ENCODE data around the gene EML1.
A peak's percentile ranks its signal among the peaks of the same experiment; 100 is the strongest.

Gene EML1

DNA sequence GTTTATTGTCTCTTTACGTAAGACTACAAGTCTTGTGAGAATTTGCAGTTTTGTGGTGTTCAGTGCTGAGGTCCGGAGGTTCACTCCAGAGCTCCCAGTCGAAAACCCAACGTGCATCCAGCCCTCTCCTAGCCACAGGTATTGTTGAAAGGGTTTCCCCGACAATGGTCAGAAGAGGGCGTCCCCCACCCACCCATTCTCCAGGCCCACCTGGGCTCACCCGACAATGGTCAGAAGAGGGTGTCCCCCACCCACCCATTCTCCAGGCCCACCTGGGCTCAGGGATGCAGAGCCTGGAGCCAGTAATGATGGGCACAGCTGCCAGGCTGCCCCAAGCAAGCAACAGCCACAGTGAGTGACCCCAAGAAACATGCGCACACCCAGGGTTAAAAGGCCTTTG is 145.2 kb downstream of the EML1 start:
- H3K36me3 ChIP-seq (ENCODE audit: control insufficient read depth, insufficient read depth, low read length): no peaks in the 10 kb centered on the region
- no peaks in the 10 kb centered on the region for H3K27me3 ChIP-seq (ENCODE audit: insufficient read depth, low read length, poor library complexity)
- H2BK15ac ChIP-seq (replicated peaks; ENCODE audit: low read depth): no peak overlapping the region
- H3K23ac ChIP-seq (ENCODE audit: low read length): peak overlapping the region; percentile 66
- H2BK5ac ChIP-seq (ENCODE audit: low read length): no peak overlapping the region
- no peak overlapping the region for H3K4me2 ChIP-seq (ENCODE audit: low read length)
- H4K5ac ChIP-seq (ENCODE audit: low read length): no peak overlapping the region
- no peaks in the 10 kb centered on the region for H3K4me1 ChIP-seq (ENCODE audit: control insufficient read depth, low read depth, low read length)
- DNase-seq: no peak
- no peaks in the 10 kb centered on the region for H3K79me2 ChIP-seq (ENCODE audit: control insufficient read depth, insufficient read depth, low read length)
- no peak overlapping the region for H4K8ac ChIP-seq (ENCODE audit: low read depth, low read length)
- no peak overlapping the region for H3K9ac ChIP-seq (ENCODE audit: low read length)
- H2AK5ac ChIP-seq (ENCODE audit: low read length): no peak overlapping the region
- H3K4me3 ChIP-seq (ENCODE audit: low read length): no peak overlapping the region
- H2BK120ac ChIP-seq (ENCODE audit: low read depth, low read length): no peak overlapping the region
- H3K79me1 ChIP-seq (ENCODE audit: low read length): no peaks in the 10 kb centered on the region
- H3K56ac ChIP-seq (ENCODE audit: low read length): no peak overlapping the region
- no peak overlapping the region for H3K4ac ChIP-seq (ENCODE audit: low read depth, low read length)
- H3K18ac ChIP-seq (ENCODE audit: low read length): no peak overlapping the region
- H3K27ac ChIP-seq (ENCODE audit: low read depth, low read length): no peak overlapping the region
- WGBS (ENCODE audit: extremely low coverage, insufficient coverage, low lambda C conversion rate): no CpG with 5 or more reads among the region's 8 CpGs

- Histone ChIP-seq H3K18ac (ENCODE audit: low read length) (no peak overlapping the region), H3K9ac (ENCODE audit: low read length) (no peak overlapping the region), H3K27me3 (ENCODE audit: insufficient read depth, low read length, poor library complexity) (no peaks in the 10 kb centered on the region), H2BK120ac (ENCODE audit: low read depth, low read length) (no peak overlapping the region), H3K23ac (ENCODE audit: low read length) (peak overlapping the region; percentile 66), H4K8ac (ENCODE audit: low read depth, low read length) (no peak overlapping the region), H3K79me1 (ENCODE audit: low read length) (no peaks in the 10 kb centered on the region), H3K79me2 (ENCODE audit: control insufficient read depth, insufficient read depth, low read length) (no peaks in the 10 kb centered on the region), H4K5ac (ENCODE audit: low read length) (no peak overlapping the region), H3K4me1 (ENCODE audit: control insufficient read depth, low read depth, low read length) (no peaks in the 10 kb centered on the region), H3K27ac (ENCODE audit: low read depth, low read length) (no peak overlapping the region), H2AK5ac (ENCODE audit: low read length) (no peak overlapping the region), H2BK15ac (replicated peaks; ENCODE audit: low read depth) (no peak overlapping the region), H3K36me3 (ENCODE audit: control insufficient read depth, insufficient read depth, low read length) (no peaks in the 10 kb centered on the region), H2BK5ac (ENCODE audit: low read length) (no peak overlapping the region), H3K4me3 (ENCODE audit: low read length) (no peak overlapping the region), H3K4ac (ENCODE audit: low read depth, low read length) (no peak overlapping the region), H3K56ac (ENCODE audit: low read length) (no peak overlapping the region), H3K4me2 (ENCODE audit: low read length) (no peak overlapping the region)
- DNase-seq: no peak
- no CpG with 5 or more reads among the region's 15 CpGs for WGBS (ENCODE audit: extremely low coverage, insufficient coverage, low lambda C conversion rate)
Observed at GRCh38 chr14:99938896-99939295, 145.7 kb downstream of the EML1 start.

- H3K79me1 ChIP-seq (ENCODE audit: low read length): no peaks in the 10 kb centered on the region
- no peak overlapping the region for H3K27ac ChIP-seq (ENCODE audit: low read depth, low read length)
- no peak overlapping the region for H3K23ac ChIP-seq (ENCODE audit: low read length)
- no peaks in the 10 kb centered on the region for H3K4me1 ChIP-seq (ENCODE audit: control insufficient read depth, low read depth, low read length)
- DNase-seq: no peak
- H2BK120ac ChIP-seq (ENCODE audit: low read depth, low read length): no peak overlapping the region
- no peak overlapping the region for H4K5ac ChIP-seq (ENCODE audit: low read length)
- no peak overlapping the region for H2BK15ac ChIP-seq (replicated peaks; ENCODE audit: low read depth)
- H3K4ac ChIP-seq (ENCODE audit: low read depth, low read length): no peak overlapping the region
- H2BK5ac ChIP-seq (ENCODE audit: low read length): no peak overlapping the region
- no CpG with 5 or more reads among the region's 17 CpGs for WGBS (ENCODE audit: extremely low coverage, insufficient coverage, low lambda C conversion rate)
- H3K79me2 ChIP-seq (ENCODE audit: control insufficient read depth, insufficient read depth, low read length): no peaks in the 10 kb centered on the region
- no peak overlapping the region for H3K4me2 ChIP-seq (ENCODE audit: low read length)
- no peak overlapping the region for H3K56ac ChIP-seq (ENCODE audit: low read length)
- no peak overlapping the region for H3K4me3 ChIP-seq (ENCODE audit: low read length)
- no peaks in the 10 kb centered on the region for H3K27me3 ChIP-seq (ENCODE audit: insufficient read depth, low read length, poor library complexity)
- H3K18ac ChIP-seq (ENCODE audit: low read length): no peak overlapping the region
- H4K8ac ChIP-seq (ENCODE audit: low read depth, low read length): no peak overlapping the region
- H2AK5ac ChIP-seq (ENCODE audit: low read length): no peak overlapping the region
- H3K9ac ChIP-seq (ENCODE audit: low read length): no peak overlapping the region
- H3K36me3 ChIP-seq (ENCODE audit: control insufficient read depth, insufficient read depth, low read length): no peaks in the 10 kb centered on the region
Observed at GRCh38 chr14:99939421-99939820, 146.2 kb downstream of the EML1 start.

- Histone ChIP-seq H3K4me1 (ENCODE audit: control insufficient read depth, low read depth, low read length) (no peaks in the 10 kb centered on the region), H3K4ac (ENCODE audit: low read depth, low read length) (no peak overlapping the region), H3K4me3 (ENCODE audit: low read length) (no peak overlapping the region), H3K79me2 (ENCODE audit: control insufficient read depth, insufficient read depth, low read length) (no peaks in the 10 kb centered on the region), H3K9ac (ENCODE audit: low read length) (no peak overlapping the region), H3K4me2 (ENCODE audit: low read length) (no peak overlapping the region), H3K36me3 (ENCODE audit: control insufficient read depth, insufficient read depth, low read length) (no peaks in the 10 kb centered on the region), H2BK120ac (ENCODE audit: low read depth, low read length) (no peak overlapping the region), H3K79me1 (ENCODE audit: low read length) (no peaks in the 10 kb centered on the region), H3K23ac (ENCODE audit: low read length) (no peak overlapping the region), H2BK5ac (ENCODE audit: low read length) (no peak overlapping the region), H2BK15ac (replicated peaks; ENCODE audit: low read depth) (no peak overlapping the region), H3K27me3 (ENCODE audit: insufficient read depth, low read length, poor library complexity) (no peaks in the 10 kb centered on the region), H2AK5ac (ENCODE audit: low read length) (no peak overlapping the region), H4K5ac (ENCODE audit: low read length) (no peak overlapping the region), H3K56ac (ENCODE audit: low read length) (no peak overlapping the region), H3K27ac (ENCODE audit: low read depth, low read length) (no peak overlapping the region), H4K8ac (ENCODE audit: low read depth, low read length) (no peak overlapping the region), H3K18ac (ENCODE audit: low read length) (no peak overlapping the region)
- WGBS (ENCODE audit: extremely low coverage, insufficient coverage, low lambda C conversion rate): no CpG with 5 or more reads among the region's 15 CpGs
- no peak for DNase-seq
Observed at GRCh38 chr14:99940064-99940463, 146.9 kb downstream of the EML1 start.

GRCh38 chr14:99941211-99941610 is 148.0 kb downstream of the EML1 start:
- Histone ChIP-seq H3K27ac (ENCODE audit: low read depth, low read length) (no peak overlapping the region), H2BK15ac (replicated peaks; ENCODE audit: low read depth) (no peak overlapping the region)

GRCh38 chr14:99943620-99944019 is 150.4 kb downstream of the EML1 start:
- no peak overlapping the region for H3K27ac ChIP-seq (ENCODE audit: low read depth, low read length)
- no peak overlapping the region for H3K4me2 ChIP-seq (ENCODE audit: low read length)
- no peaks in the 10 kb centered on the region for H3K79me1 ChIP-seq (ENCODE audit: low read length)
- no peak overlapping the region for H3K4ac ChIP-seq (ENCODE audit: low read depth, low read length)
- H4K5ac ChIP-seq (ENCODE audit: low read length): no peak overlapping the region
- H3K56ac ChIP-seq (ENCODE audit: low read length): no peak overlapping the region
- H2BK5ac ChIP-seq (ENCODE audit: low read length): no peak overlapping the region
- H3K4me3 ChIP-seq (ENCODE audit: low read length): no peak overlapping the region
- H4K8ac ChIP-seq (ENCODE audit: low read depth, low read length): no peak overlapping the region
- no peaks in the 10 kb centered on the region for H3K4me1 ChIP-seq (ENCODE audit: control insufficient read depth, low read depth, low read length)
- no peak overlapping the region for H3K18ac ChIP-seq (ENCODE audit: low read length)
- H3K23ac ChIP-seq (ENCODE audit: low read length): no peak overlapping the region
- DNase-seq: no peak
- no CpG with 5 or more reads among the region's 9 CpGs for WGBS (ENCODE audit: extremely low coverage, insufficient coverage, low lambda C conversion rate)
- H2AK5ac ChIP-seq (ENCODE audit: low read length): no peak overlapping the region
- H3K36me3 ChIP-seq (ENCODE audit: control insufficient read depth, insufficient read depth, low read length): no peaks in the 10 kb centered on the region
- H2BK120ac ChIP-seq (ENCODE audit: low read depth, low read length): no peak overlapping the region
- no peak overlapping the region for H2BK15ac ChIP-seq (replicated peaks; ENCODE audit: low read depth)
- H3K9ac ChIP-seq (ENCODE audit: low read length): no peak overlapping the region
- H3K79me2 ChIP-seq (ENCODE audit: control insufficient read depth, insufficient read depth, low read length): no peaks in the 10 kb centered on the region
- no peaks in the 10 kb centered on the region for H3K27me3 ChIP-seq (ENCODE audit: insufficient read depth, low read length, poor library complexity)

More at GRCh38 chr14:99941211-99941610, 148.0 kb downstream of the EML1 start:
- no peak overlapping the region for H4K5ac ChIP-seq (ENCODE audit: low read length)
- no peaks in the 10 kb centered on the region for H3K79me2 ChIP-seq (ENCODE audit: control insufficient read depth, insufficient read depth, low read length)
- H3K4me1 ChIP-seq (ENCODE audit: control insufficient read depth, low read depth, low read length): no peaks in the 10 kb centered on the region
- no peak overlapping the region for H3K23ac ChIP-seq (ENCODE audit: low read length)
- no peaks in the 10 kb centered on the region for H3K27me3 ChIP-seq (ENCODE audit: insufficient read depth, low read length, poor library complexity)
- H3K4ac ChIP-seq (ENCODE audit: low read depth, low read length): no peak overlapping the region
- no peak overlapping the region for H3K4me3 ChIP-seq (ENCODE audit: low read length)
- H2AK5ac ChIP-seq (ENCODE audit: low read length): no peak overlapping the region
- no CpG with 5 or more reads among the region's 1 CpG for WGBS (ENCODE audit: extremely low coverage, insufficient coverage, low lambda C conversion rate)
- no peak overlapping the region for H3K56ac ChIP-seq (ENCODE audit: low read length)
- DNase-seq: no peak
- H3K4me2 ChIP-seq (ENCODE audit: low read length): no peak overlapping the region
- no peak overlapping the region for H2BK5ac ChIP-seq (ENCODE audit: low read length)
- H3K79me1 ChIP-seq (ENCODE audit: low read length): no peaks in the 10 kb centered on the region
- no peak overlapping the region for H4K8ac ChIP-seq (ENCODE audit: low read depth, low read length)
- no peak overlapping the region for H2BK120ac ChIP-seq (ENCODE audit: low read depth, low read length)
- no peak overlapping the region for H3K18ac ChIP-seq (ENCODE audit: low read length)
- no peaks in the 10 kb centered on the region for H3K36me3 ChIP-seq (ENCODE audit: control insufficient read depth, insufficient read depth, low read length)
- H3K9ac ChIP-seq (ENCODE audit: low read length): no peak overlapping the region
